Measurements from ENCODE around the gene ELP1.

ELP1 gene

GRCh38 chr9:108951578-108951977 lies 17.7 kb upstream of the ELP1 start:
- TF ChIP-seq POLR2AphosphoS5 (IDR thresholded peaks at IDR 0.05; ENCODE audit: low read depth, low read length), result no peak

GRCh38 chr9:108950168-108950567 lies 16.2 kb upstream of the ELP1 start:
- TF ChIP-seq SIN3A (IDR thresholded peaks at IDR 0.05; ENCODE audit: borderline replicate concordance, insufficient read depth, low read length), result no peak
- no peak for TF ChIP-seq POLR2AphosphoS5 (IDR thresholded peaks at IDR 0.05; ENCODE audit: low read depth, low read length)
- no peak for TF ChIP-seq TAF1 (IDR thresholded peaks at IDR 0.05; ENCODE audit: borderline replicate concordance, insufficient read depth, low read length)
- no peak for TF ChIP-seq REST (IDR thresholded peaks at IDR 0.05; ENCODE audit: insufficient read depth in 1 of 2, low read depth in 2 of 2, low read length in 2 of 2)
- no peak for TF ChIP-seq FOXP2 (optimal IDR thresholded peaks at IDR 0.05; ENCODE audit: borderline replicate concordance, extremely low read depth, extremely low read length, insufficient read depth)

- TF ChIP-seq TAF1 (IDR thresholded peaks at IDR 0.05; ENCODE audit: borderline replicate concordance, insufficient read depth, low read length) (no peak), SIN3A (IDR thresholded peaks at IDR 0.05; ENCODE audit: borderline replicate concordance, insufficient read depth, low read length) (no peak), REST (IDR thresholded peaks at IDR 0.05; ENCODE audit: insufficient read depth in 1 of 2, low read depth in 2 of 2, low read length in 2 of 2) (no peak), POLR2AphosphoS5 (IDR thresholded peaks at IDR 0.05; ENCODE audit: low read depth, low read length) (no peak), FOXP2 (optimal IDR thresholded peaks at IDR 0.05; ENCODE audit: borderline replicate concordance, extremely low read depth, extremely low read length, insufficient read depth) (no peak)
These were observed 6.1 kb upstream of the ELP1 start for GRCh38 chr9:108939975-108940374.

- TF ChIP-seq REST (IDR thresholded peaks at IDR 0.05; ENCODE audit: insufficient read depth in 1 of 2, low read depth in 2 of 2, low read length in 2 of 2) (no peak), TAF1 (IDR thresholded peaks at IDR 0.05; ENCODE audit: borderline replicate concordance, insufficient read depth, low read length) (no peak), SIN3A (IDR thresholded peaks at IDR 0.05; ENCODE audit: borderline replicate concordance, insufficient read depth, low read length) (no peak)
These were observed 3.8 kb upstream of the ELP1 start for GRCh38 chr9:108937561-108938305.

GRCh38 chr9:108934323-108934893 lies 484 bp upstream of the ELP1 start, which contains the start of gene ABITRAM:
ABITRAM (plus strand) TSS chr9:108934400; CDS start chr9:108934487, 87 bp downstream.
- TF ChIP-seq REST (IDR thresholded peaks at IDR 0.05; ENCODE audit: insufficient read depth in 1 of 2, low read depth in 2 of 2, low read length in 2 of 2) (no peak), POLR2AphosphoS5 (IDR thresholded peaks at IDR 0.05; ENCODE audit: low read depth, low read length) (no peak), TAF1 (IDR thresholded peaks at IDR 0.05; ENCODE audit: borderline replicate concordance, insufficient read depth, low read length) (no peak), SIN3A (IDR thresholded peaks at IDR 0.05; ENCODE audit: borderline replicate concordance, insufficient read depth, low read length) (no peak), FOXP2 (optimal IDR thresholded peaks at IDR 0.05; ENCODE audit: borderline replicate concordance, extremely low read depth, extremely low read length, insufficient read depth) (no peak)

Data from PFSK-1 (cell line).